Measurements from ENCODE around the gene EYA2. TPM values are rescaled to one million over a fixed set of nuclear protein-coding genes. Genes with fewer than 3 reads are reported as not detected.
A peak's percentile ranks its signal among the peaks of the same experiment; 100 is the strongest.
"Not testable (repeated sequence)": the region's sequence is repeated elsewhere in the genome, so short reads cannot be mapped to it uniquely, and the experiment has no call there.

Gene EYA2
- total RNA-seq, 1 donor from 2014 or later = 1.4 TPM

GRCh38 chr20:47173596-47174216 is 279.1 kb downstream of the EYA2 start:
- intact Hi-C loops (cut with micrococcal nuclease) = no loop called here
- no peak for ATAC-seq
- no peak for DNase-seq

- DNase-seq (no peak), ATAC-seq (no peak)
- intact Hi-C loops (cut with micrococcal nuclease) = no loop called here
Measured at GRCh38 chr20:47174456-47175243, 280.0 kb downstream of the EYA2 start.

GRCh38 chr20:47175493-47175892 is 280.9 kb downstream of the EYA2 start:
- ATAC-seq = peak; percentile 61
- DNase-seq = no peak
- intact Hi-C loops (cut with micrococcal nuclease) = no loop called here

- DNase-seq; intact Hi-C loops (cut with micrococcal nuclease); ATAC-seq: not testable (repeated sequence)
Measured at GRCh38 chr20:47176217-47176616, 281.6 kb downstream of the EYA2 start.

- no peak for DNase-seq
- intact Hi-C loops (cut with micrococcal nuclease) = no loop called here
- ATAC-seq = no peak
Measured at GRCh38 chr20:47178277-47178676, 283.6 kb downstream of the EYA2 start.

GRCh38 chr20:47178851-47179250 is 284.2 kb downstream of the EYA2 start:
- ATAC-seq = no peak
- DNase-seq = no peak
- intact Hi-C loops (cut with micrococcal nuclease) = no loop called here

- intact Hi-C loops (cut with micrococcal nuclease) = no loop called here
- no peak for DNase-seq
- no peak for ATAC-seq
Measured at GRCh38 chr20:47179267-47179666, 284.6 kb downstream of the EYA2 start.

- intact Hi-C loops (cut with micrococcal nuclease) = no loop called here
- no peak for DNase-seq
- no peak for ATAC-seq
Measured at GRCh38 chr20:47181056-47181862, 286.6 kb downstream of the EYA2 start.

- no peak for DNase-seq
- intact Hi-C loops (cut with micrococcal nuclease) = no loop called here
Measured at GRCh38 chr20:47183367-47183766, 288.7 kb downstream of the EYA2 start.

GRCh38 chr20:47187450-47188195 is 293.0 kb downstream of the EYA2 start:
- intact Hi-C loops (cut with micrococcal nuclease) = no loop called here
- DNase-seq (no peak), ATAC-seq (no peak)

More at GRCh38 chr20:47183367-47183766, 288.7 kb downstream of the EYA2 start:
- ATAC-seq = no peak

- ATAC-seq = no peak
- intact Hi-C loops (cut with micrococcal nuclease) = no loop called here
- DNase-seq = no peak
Measured at GRCh38 chr20:47188540-47188939, 293.9 kb downstream of the EYA2 start.

GRCh38 chr20:47189060-47189459 is 294.4 kb downstream of the EYA2 start:
- ATAC-seq = no peak
- DNase-seq = no peak
- intact Hi-C loops (cut with micrococcal nuclease) = no loop called here

- ATAC-seq (no peak), DNase-seq (no peak)
- intact Hi-C loops (cut with micrococcal nuclease) = no loop called here
Measured at GRCh38 chr20:47191074-47191673, 296.5 kb downstream of the EYA2 start.

GRCh38 chr20:47191956-47192355 is 297.3 kb downstream of the EYA2 start:
- intact Hi-C loops (cut with micrococcal nuclease) = no loop called here
- no peak for DNase-seq
- ATAC-seq = no peak

- peak; percentile 16 for ATAC-seq
- no peak for DNase-seq
- intact Hi-C loops (cut with micrococcal nuclease) = no loop called here
Measured at GRCh38 chr20:47195573-47195972, 300.9 kb downstream of the EYA2 start.

GRCh38 chr20:47196091-47197081 is 301.7 kb downstream of the EYA2 start:
- intact Hi-C loops (cut with micrococcal nuclease) = no loop called here
- DNase-seq (peak; percentile 83), ATAC-seq (peak; percentile 84)

GRCh38 chr20:47198254-47198671 is 303.6 kb downstream of the EYA2 start:
- DNase-seq = no peak

More at GRCh38 chr20:47198254-47198671, 303.6 kb downstream of the EYA2 start:
- intact Hi-C loops (cut with micrococcal nuclease) = no loop called here
- no peak for ATAC-seq

Data from left ventricle myocardium superior (tissue), 1 donor.